Head of caudate nucleus (tissue), 42 donors: ENCODE data around the gene DYRK3.

ENCODE experiments used
- DNase-seq, 42 donors: peaks; one replicate each; pipeline versions ENCODE4 v3.0.0 to v3.0.0-alpha.2; 2020 to 2021; ENCODE audit warnings: mixed read lengths in 7 of 42
- intact Hi-C: fragments of 100-400 bp; cut with DNase I; formaldehyde crosslinking; loops from one replicate; pipeline ENCODE4 v1.15.0; 2022

Gene DYRK3

GRCh38 chr1:206654828-206655227, 19.5 kb downstream of the DYRK3 start:
- no peak for DNase-seq
- intact Hi-C loops = no loop called here

GRCh38 chr1:206655471-206655882, 20.1 kb downstream of the DYRK3 start:
- intact Hi-C loops = no loop called here
- no peak for DNase-seq

GRCh38 chr1:206656936-206657335, 21.6 kb downstream of the DYRK3 start:
- no peak for DNase-seq
- intact Hi-C loops = no loop called here

- intact Hi-C loops = no loop called here
- DNase-seq = no peak
Measured at GRCh38 chr1:206657751-206658150, 22.4 kb downstream of the DYRK3 start.

GRCh38 chr1:206658264-206658980, 23.1 kb downstream of the DYRK3 start:
- intact Hi-C loops = no loop called here

GRCh38 chr1:206658981-206659273, 23.6 kb downstream of the DYRK3 start:
- intact Hi-C loops = no loop called here
- DNase-seq = peak in 1 of 42 donors; percentile 11

More at GRCh38 chr1:206658264-206658980, 23.1 kb downstream of the DYRK3 start:
- peak in 19 of 42 donors; percentile 17 to 78 (median 39) for DNase-seq

- intact Hi-C loops = no loop called here
- no peak for DNase-seq
Measured at GRCh38 chr1:206660136-206660535, 24.8 kb downstream of the DYRK3 start.

- no peak for DNase-seq
- intact Hi-C loops = no loop called here
Measured at GRCh38 chr1:206661161-206661820, 26.0 kb downstream of the DYRK3 start.

- intact Hi-C loops = no loop called here
Measured at GRCh38 chr1:206662396-206663092, 27.2 kb downstream of the DYRK3 start.

GRCh38 chr1:206663362-206663761, 28.0 kb downstream of the DYRK3 start:
- no peak for DNase-seq
- intact Hi-C loops = no loop called here

More at GRCh38 chr1:206662396-206663092, 27.2 kb downstream of the DYRK3 start:
- DNase-seq = peak in 4 of 42 donors; percentile 23 to 57 (median 32)

GRCh38 chr1:206663832-206664652, 28.7 kb downstream of the DYRK3 start:
- intact Hi-C loops = loop anchor here (2.0 kb wide), 1 partner anchor 17 kb away; no protein-coding TSS in a partner anchor
- DNase-seq = peak in 40 of 42 donors; percentile 17 to 91 (median 65)

GRCh38 chr1:206664740-206665139, 29.4 kb downstream of the DYRK3 start:
- DNase-seq = no peak

GRCh38 chr1:206666031-206666561, 30.8 kb downstream of the DYRK3 start:
- intact Hi-C loops = no loop called here

More at GRCh38 chr1:206664740-206665139, 29.4 kb downstream of the DYRK3 start:
- intact Hi-C loops = loop anchor here (2.0 kb wide), 1 partner anchor 16 kb away; no protein-coding TSS in a partner anchor

GRCh38 chr1:206666954-206667665, 31.8 kb downstream of the DYRK3 start:
- no peak for DNase-seq
- intact Hi-C loops = no loop called here

More at GRCh38 chr1:206666031-206666561, 30.8 kb downstream of the DYRK3 start:
- DNase-seq = no peak

GRCh38 chr1:206668351-206668750, 33.0 kb downstream of the DYRK3 start:
- DNase-seq = no peak
- intact Hi-C loops = no loop called here

GRCh38 chr1:206668874-206669410, 33.6 kb downstream of the DYRK3 start:
- no peak for DNase-seq
- intact Hi-C loops = no loop called here

- no peak for DNase-seq
- intact Hi-C loops = no loop called here
Measured at GRCh38 chr1:206672011-206672688, 36.8 kb downstream of the DYRK3 start.
